HepG2 (cell line): ENCODE measurements around the gene NPW. TPM values are rescaled to one million over a fixed set of nuclear protein-coding genes. Genes with fewer than 3 reads are reported as not detected.

Experiments
- ATAC-seq: fragments of 200-7000 bp; cut with Tn5 transposase; 3 replicates; pipeline ENCODE4 v1.9.1; 2020; ENCODE audit warnings: mild to moderate bottlenecking, moderate library complexity
- BruUV-seq: library from RNA; stranded (reverse); fragments of 400-500 nt; replicated peaks from 2 replicates; lab custom pipeline; 2021; lab: Mats Ljungman, UMichigan
- CTCF ChIA-PET: fragments of 300-600 bp; formaldehyde crosslinking; extraction: SDS; loops from one replicate; lab custom pipeline; 2021; ENCODE audit warnings: low total read pairs, inconsistent platforms, low intra/inter-chr PET ratio; lab: Yijun Ruan, JAX
- POLR2A ChIA-PET: fragments of 350-600 bp; sonication (Branson Sonifier 250); formaldehyde crosslinking; loops from one replicate; lab custom pipeline; 2020; ENCODE audit warnings: antibody characterized with exemption, inconsistent platforms; lab: Yijun Ruan, JAX
- DNase-seq: peaks from one replicate; pipeline ENCODE4 v3.0.0-alpha.2; 2015; ENCODE audit warnings: low spot score
- FAIRE-seq: peaks from 3 replicates; lab custom pipeline; 2011; peaks lifted over from hg19 to GRCh38; lab: Jason Lieb, UNC
- H2AFZ ChIP-seq: one replicate; pipeline ENCODE4 v1.6.1; 2011; ENCODE audit warnings: low read length, inconsistent platforms
- H3K27ac ChIP-seq: fragments of 300-600 bp; 3 replicates; pipeline ENCODE4 v1.8.0; 2011; ENCODE audit warnings: mixed run types, mild to moderate bottlenecking, mixed read lengths, low read length, inconsistent platforms; ENCODE audit not compliant: insufficient read depth; ENCODE audit errors: extremely low read length
- H3K27me3 ChIP-seq, 2 experiments: fragments of 200-600 bp in 1 of 2; 2 replicates in 1 of 2; 3 replicates in 1 of 2; pipeline versions ENCODE4 v1.6.0 to v1.8.0; 2011; ENCODE audit warnings: low read length in 2 of 2, mild to moderate bottlenecking in 2 of 2, moderate library complexity in 2 of 2, inconsistent platforms in 1 of 2; ENCODE audit not compliant: insufficient read depth in 2 of 2, control insufficient read depth in 1 of 2
- H3K36me3 ChIP-seq, 2 experiments: fragments of 200-600 bp in 1 of 2; replicated peaks in 1 of 2; 2 replicates in 1 of 2; 3 replicates in 1 of 2; pipeline versions ENCODE4 v1.5.1 to v1.8.0; 2011; ENCODE audit warnings: low read length in 2 of 2, inconsistent platforms in 1 of 2; ENCODE audit not compliant: insufficient read depth in 2 of 2, control insufficient read depth in 1 of 2
- H3K4me1 ChIP-seq: 2 replicates; pipeline ENCODE4 v1.5.1; 2012; ENCODE audit warnings: low read length, inconsistent platforms; ENCODE audit not compliant: insufficient read depth
- H3K4me2 ChIP-seq: 2 replicates; pipeline ENCODE4 v1.6.0; 2011; ENCODE audit warnings: low read depth, low read length, inconsistent platforms
- H3K4me3 ChIP-seq, 3 experiments: fragments of 200-600 bp in 1 of 3; sonication (generic), shearing (Covaris generic) in 1 of 3; replicated peaks in 1 of 3; 2 replicates each; pipeline ENCODE4 v1.5.1; 2011 to 2016; ENCODE audit warnings: low read length in 3 of 3, inconsistent platforms in 2 of 3, low read depth in 2 of 3, mild to moderate bottlenecking in 2 of 3, control low read depth in 1 of 3, mixed read lengths in 1 of 3; ENCODE audit not compliant: insufficient read depth in 1 of 3
- H3K79me2 ChIP-seq: one replicate; pipeline ENCODE4 v1.6.1; 2011; ENCODE audit warnings: low read length, inconsistent platforms; ENCODE audit not compliant: insufficient read depth
- H3K9ac ChIP-seq: 2 replicates; pipeline ENCODE4 v1.6.0; 2011; ENCODE audit warnings: mild to moderate bottlenecking, low read depth, low read length, inconsistent platforms; ENCODE audit not compliant: insufficient read depth
- H3K9me3 ChIP-seq: 2 replicates; pipeline ENCODE4 v1.5.1; 2012; ENCODE audit warnings: mild to moderate bottlenecking, low read length
- H4K20me1 ChIP-seq: 2 replicates; pipeline ENCODE4 v1.6.0; 2011; ENCODE audit warnings: inconsistent platforms, mild to moderate bottlenecking, low read length, moderate library complexity; ENCODE audit not compliant: insufficient read depth
- AGO2 ChIP-seq: fragments of 200-400 bp; formaldehyde crosslinking; optimal IDR thresholded peaks from 2 replicates; pipeline ENCODE3; 2017; ENCODE audit warnings: mild to moderate bottlenecking, low read depth, low read length, moderate library complexity
- CBFB ChIP-seq: sonication (generic); formaldehyde crosslinking; IDR thresholded peaks from 2 replicates; pipeline ENCODE4 v1.4.0; 2020; ENCODE audit warnings: missing genetic modification reagents
- FIP1L1 ChIP-seq: fragments of 200-400 bp; formaldehyde crosslinking; IDR thresholded peaks from 2 replicates; pipeline ENCODE4 v1.6.1; 2018; ENCODE audit warnings: low read depth, mild to moderate bottlenecking, low read length, moderate library complexity, borderline replicate concordance; ENCODE audit not compliant: insufficient read depth
- FOXC1 ChIP-seq: sonication (generic); formaldehyde crosslinking; IDR thresholded peaks from 2 replicates; pipeline ENCODE4 v1.8.0; 2022; ENCODE audit warnings: mild to moderate bottlenecking, missing genetic modification reagents, borderline replicate concordance
- MTF1 ChIP-seq: sonication (generic); formaldehyde crosslinking; IDR thresholded peaks from 2 replicates; pipeline ENCODE4 v1.5.0; 2020; ENCODE audit warnings: missing genetic modification reagents
- RFX1 ChIP-seq: fragments of 450-650 bp; IDR thresholded peaks from 2 replicates; pipeline ENCODE4 v1.6.1; 2017
- RNF2 ChIP-seq: fragments of 450-650 bp; conservative IDR thresholded peaks from 2 replicates; pipeline ENCODE4 v1.6.1; 2016; ENCODE audit warnings: low read depth
- TBP ChIP-seq: sonication (generic); formaldehyde crosslinking; IDR thresholded peaks from 2 replicates; pipeline ENCODE4 v1.5.0; 2020; ENCODE audit warnings: missing genetic modification reagents
- ZNF335 ChIP-seq: sonication (generic); formaldehyde crosslinking; IDR thresholded peaks from 2 replicates; pipeline ENCODE4 v1.4.0; 2020; ENCODE audit warnings: missing genetic modification reagents
- ZNF350 ChIP-seq: sonication (generic); formaldehyde crosslinking; IDR thresholded peaks from 2 replicates; pipeline ENCODE4 v1.4.0; 2020; ENCODE audit warnings: mild to moderate bottlenecking, low read depth, missing genetic modification reagents, borderline replicate concordance
- ZNF562 ChIP-seq: sonication (generic); formaldehyde crosslinking; IDR thresholded peaks from 2 replicates; pipeline ENCODE4 v1.8.0; 2022; ENCODE audit warnings: missing genetic modification reagents, borderline replicate concordance
- ZNF75D ChIP-seq: sonication (generic); formaldehyde crosslinking; IDR thresholded peaks from 2 replicates; pipeline ENCODE4 v1.8.1; 2023; ENCODE audit warnings: missing genetic modification reagents, mild to moderate bottlenecking, borderline replicate concordance
- WGBS: methylation state at CpG from one replicate; pipeline ENCODE4 v1.1.6; 2017; ENCODE audit warnings: low lambda C conversion rate; 5-methylcytosine and 5-hydroxymethylcytosine counted together
- in situ Hi-C: cut with HindIII; loops from 2 replicates; pipeline ENCODE4 v1.10.0; 2017; ENCODE audit warnings: low pct_unique_long_range_greater_than_20kb; ENCODE audit not compliant: extremely low pct_ligation_motif_present
- intact Hi-C: fragments of 100-400 bp; cut with micrococcal nuclease; formaldehyde crosslinking; loops from one replicate; pipeline ENCODE4 v1.10.0; 2022; ENCODE audit not compliant: unreplicated experiment
- polyA plus RNA-seq, 8 experiments: library from polyadenylated mRNA; depleted of rRNA in 3 of 8; stranded (reverse) in 7 of 8; unstranded in 1 of 8; fragments of >200 nt; fragmentation: Illumina TruSeq in 4 of 8; extraction: Trizol in 4 of 8; gene quantifications; 2 replicates each; pipeline versions ENCODE4 v1.2.1 to v1.2.3, GENCODE V29; 2011 to 2016; ENCODE audit warnings: low read depth in 4 of 8, missing spikeins in 1 of 8, mixed read lengths in 1 of 8; ENCODE audit not compliant: insufficient read depth in 1 of 8
- total RNA-seq, 5 experiments: library from RNA; depleted of rRNA; stranded (reverse); fragments of >200 nt; fragmentation: Illumina TruSeq; extraction: Trizol; gene quantifications; 2 replicates each; pipeline ENCODE4 v1.2.3, GENCODE V29; 2016; ENCODE audit warnings: low read depth in 1 of 5
- TF ChIP-seq, protein P1 (sequence below): sonication (generic); formaldehyde crosslinking; IDR thresholded peaks from 2 replicates; pipeline ENCODE4 v1.5.0; 2020; ENCODE audit warnings: mild to moderate bottlenecking, low read depth, missing genetic modification reagents, borderline replicate concordance
- TF ChIP-seq, protein P2 (sequence below): sonication (generic); formaldehyde crosslinking; IDR thresholded peaks from 2 replicates; pipeline ENCODE4 v1.4.0; 2020; ENCODE audit warnings: mild to moderate bottlenecking, missing genetic modification reagents
- TF ChIP-seq, protein P3 (sequence below): IDR thresholded peaks from 2 replicates; pipeline ENCODE4 v1.6.1; 2016; ENCODE audit warnings: low read depth, borderline replicate concordance

Gene NPW
- total and polyA plus RNA-seq, 2 of the 13 experiments (the other 11 are each of a cell fraction or from before 2014, with no cell fraction given): 0.24 to 0.97 TPM

DNA sequence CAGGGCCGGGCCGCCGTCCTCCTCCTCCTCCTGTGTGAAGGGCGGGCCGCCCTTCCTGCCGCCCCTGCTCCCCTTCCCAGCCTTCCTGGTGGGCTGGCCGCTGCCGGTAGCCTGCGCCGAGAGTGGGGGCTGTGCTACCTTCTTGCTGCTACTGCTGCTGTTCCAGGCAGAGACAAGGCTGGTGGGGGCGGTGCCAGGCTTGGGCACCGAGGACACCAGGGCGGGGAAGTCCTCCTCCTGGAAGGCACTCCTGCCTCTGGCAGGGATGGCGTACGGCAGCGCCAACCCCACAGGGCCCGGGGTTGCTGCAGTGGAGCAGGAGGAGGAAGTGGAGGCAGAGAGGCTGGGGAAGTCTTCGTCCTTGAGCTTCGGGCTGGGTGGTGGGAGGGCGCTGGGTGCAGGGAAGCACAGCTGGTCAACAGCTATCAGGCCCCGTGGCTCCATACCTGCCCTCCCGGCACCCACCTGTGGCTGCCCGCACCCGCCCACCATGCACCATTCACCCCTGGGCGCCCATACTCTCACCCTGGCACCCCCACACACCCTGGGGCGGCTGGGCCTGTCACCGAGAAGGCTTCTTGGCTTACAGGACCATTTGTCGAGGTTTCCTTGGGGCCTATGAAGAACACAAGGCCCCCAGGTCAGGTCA lies 19.6 kb upstream of the NPW start:
- Histone ChIP-seq H3K9me3 (no peaks in the 10 kb centered on the region), H3K4me3 (no peak overlapping the region), H3K9ac (no peak overlapping the region), H3K4me1 (peaks cover 11% of the 10 kb centered on the region), H3K36me3 (peaks cover 29 to 45% of the 10 kb centered on the region in 2 experiments), H4K20me1 (peaks cover 5% of the 10 kb centered on the region; the same call in 1 of the 2 replicates), H3K27me3 (no peaks in the 10 kb centered on the region), H3K27ac (no peak overlapping the region)
- FAIRE-seq: no peak
- POLR2A ChIA-PET: interaction anchor here (1.3 kb wide), 1 partner anchor 9 kb away, joined by 3 read pairs; no protein-coding TSS in a partner anchor
- in situ Hi-C loops (no loop called here), intact Hi-C loops (no loop called here)
- 96% methylated on average over 15 of the region's 28 CpGs for WGBS
- DNase-seq: no peak
- TF ChIP-seq, protein P1, sequence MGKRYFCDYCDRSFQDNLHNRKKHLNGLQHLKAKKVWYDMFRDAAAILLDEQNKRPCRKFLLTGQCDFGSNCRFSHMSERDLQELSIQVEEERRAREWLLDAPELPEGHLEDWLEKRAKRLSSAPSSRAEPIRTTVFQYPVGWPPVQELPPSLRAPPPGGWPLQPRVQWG (CRISPR knock-in tag): no peak
- no peak for TF ChIP-seq ZNF350 (CRISPR knock-in tag)
- no peak for TF ChIP-seq FOXC1 (CRISPR knock-in tag)
- no peak for TF ChIP-seq TBP
- TF ChIP-seq AGO2: peak; percentile 31
- TF ChIP-seq CBFB (CRISPR knock-in tag): no peak
- TF ChIP-seq, all 625 proteins: peak for 1
- BruUV-seq: no TSS peak
- CTCF ChIA-PET: no interaction called here
- H3K4me2 ChIP-seq: no peak overlapping the region
- ATAC-seq: no peak
- H3K79me2 ChIP-seq: peaks cover 4% of the 10 kb centered on the region
- H2AFZ ChIP-seq: no peak overlapping the region

- FAIRE-seq (no peak), ATAC-seq (no peak), DNase-seq (no peak)
- Histone ChIP-seq H3K4me1 (peaks cover 21% of the 10 kb centered on the region), H2AFZ (no peak overlapping the region), H3K9me3 (no peaks in the 10 kb centered on the region), H3K36me3 (peaks cover 29 to 45% of the 10 kb centered on the region in 2 experiments), H4K20me1 (peaks cover 5% of the 10 kb centered on the region; the same call in 1 of the 2 replicates), H3K79me2 (peaks cover 12% of the 10 kb centered on the region), H3K4me3 (no peak overlapping the region), H3K27ac (no peak overlapping the region), H3K9ac (no peak overlapping the region), H3K27me3 (no peaks in the 10 kb centered on the region), H3K4me2 (no peak overlapping the region)
- TF ChIP-seq MTF1 (CRISPR knock-in tag) (no peak), FIP1L1 (no peak), ZNF75D (CRISPR knock-in tag) (no peak), ZNF335 (no peak), RNF2 (no peak), RFX1 (no peak), ZNF562 (no peak)
- TF ChIP-seq, protein P2, sequence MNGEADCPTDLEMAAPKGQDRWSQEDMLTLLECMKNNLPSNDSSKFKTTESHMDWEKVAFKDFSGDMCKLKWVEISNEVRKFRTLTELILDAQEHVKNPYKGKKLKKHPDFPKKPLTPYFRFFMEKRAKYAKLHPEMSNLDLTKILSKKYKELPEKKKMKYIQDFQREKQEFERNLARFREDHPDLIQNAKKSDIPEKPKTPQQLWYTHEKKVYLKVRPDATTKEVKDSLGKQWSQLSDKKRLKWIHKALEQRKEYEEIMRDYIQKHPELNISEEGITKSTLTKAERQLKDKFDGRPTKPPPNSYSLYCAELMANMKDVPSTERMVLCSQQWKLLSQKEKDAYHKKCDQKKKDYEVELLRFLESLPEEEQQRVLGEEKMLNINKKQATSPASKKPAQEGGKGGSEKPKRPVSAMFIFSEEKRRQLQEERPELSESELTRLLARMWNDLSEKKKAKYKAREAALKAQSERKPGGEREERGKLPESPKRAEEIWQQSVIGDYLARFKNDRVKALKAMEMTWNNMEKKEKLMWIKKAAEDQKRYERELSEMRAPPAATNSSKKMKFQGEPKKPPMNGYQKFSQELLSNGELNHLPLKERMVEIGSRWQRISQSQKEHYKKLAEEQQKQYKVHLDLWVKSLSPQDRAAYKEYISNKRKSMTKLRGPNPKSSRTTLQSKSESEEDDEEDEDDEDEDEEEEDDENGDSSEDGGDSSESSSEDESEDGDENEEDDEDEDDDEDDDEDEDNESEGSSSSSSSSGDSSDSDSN (CRISPR knock-in tag): no peak
- TF ChIP-seq, protein P3, sequence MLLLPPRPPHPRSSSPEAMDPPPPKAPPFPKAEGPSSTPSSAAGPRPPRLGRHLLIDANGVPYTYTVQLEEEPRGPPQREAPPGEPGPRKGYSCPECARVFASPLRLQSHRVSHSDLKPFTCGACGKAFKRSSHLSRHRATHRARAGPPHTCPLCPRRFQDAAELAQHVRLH (CRISPR knock-in tag): no peak
- intact Hi-C loops (no loop called here), in situ Hi-C loops (no loop called here)
- WGBS: 94% methylated on average over 11 of the region's 19 CpGs
- ChIA-PET CTCF (no interaction called here), POLR2A (no interaction called here)
- BruUV-seq: no TSS peak
Measured at GRCh38 chr16:2001035-2001434, 18.6 kb upstream of the NPW start.
